Endometrial microvascular endothelial cells (primary cell): ENCODE results near the gene C3orf20. TPM values are rescaled to one million over a fixed set of nuclear protein-coding genes. Genes with fewer than 3 reads are reported as not detected.

Experiments
- in situ Hi-C: cut with HindIII; loops from 2 replicates; pipeline ENCODE4 v1.10.0; 2017; ENCODE audit warnings: low sequenced_read_pairs, low pct_unique_long_range_greater_than_20kb; ENCODE audit errors: inconsistent ontology term
- total RNA-seq: library from RNA; depleted of rRNA; stranded (reverse); fragments of >200 nt; gene quantifications from one replicate; pipeline ENCODE4 v1.2.3, GENCODE V29; 2015; ENCODE audit errors: inconsistent ontology term

Gene C3orf20
- total RNA-seq, 1 donor from 2014 or later = 0.28 TPM

DNA sequence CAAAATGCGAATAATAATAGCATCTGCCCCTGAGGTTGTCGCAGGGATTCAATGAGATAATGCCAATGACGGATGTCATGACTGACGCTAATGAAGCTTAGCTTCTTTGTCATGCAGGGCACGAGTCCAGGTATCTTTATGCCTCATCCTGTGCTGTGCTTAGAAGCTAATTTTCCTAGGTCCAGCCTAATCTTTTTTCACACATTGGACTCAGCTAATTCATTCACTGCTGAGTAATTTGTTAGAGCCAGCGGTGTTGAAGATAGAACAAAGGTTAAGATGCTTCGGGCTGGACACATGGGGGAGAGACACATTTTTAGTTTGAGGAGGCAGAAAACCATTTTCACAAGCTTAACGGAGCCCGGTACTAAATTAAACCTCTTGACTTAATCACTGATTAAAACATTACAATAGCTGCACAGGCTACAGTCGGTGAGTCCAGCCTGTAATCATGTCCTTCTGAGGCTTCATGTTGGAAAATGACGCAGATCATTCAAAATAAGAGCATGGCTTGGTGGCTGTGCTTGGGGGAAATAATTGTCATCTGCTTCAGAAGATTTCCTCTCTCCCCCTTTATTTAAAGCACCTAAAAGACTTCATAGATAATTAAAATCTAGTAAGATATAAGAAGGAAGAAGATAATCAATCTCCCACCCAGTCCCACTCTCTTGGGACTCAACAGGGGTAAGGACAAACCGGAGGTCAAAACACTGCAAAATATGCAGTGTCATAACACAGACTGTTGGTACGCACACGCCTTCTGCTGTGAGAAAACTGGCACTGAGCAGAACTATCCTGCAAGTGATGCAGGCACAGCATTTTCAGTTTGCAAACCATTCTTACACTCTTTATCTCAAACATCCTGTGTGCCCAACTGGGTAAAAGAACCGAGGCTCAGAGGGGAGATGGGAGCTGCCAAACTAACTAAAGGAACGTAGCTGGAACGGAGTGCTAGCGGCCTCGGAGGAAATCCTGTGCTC is 26.7 kb upstream of the C3orf20 start:
- in situ Hi-C loops = no loop called here

DNA sequence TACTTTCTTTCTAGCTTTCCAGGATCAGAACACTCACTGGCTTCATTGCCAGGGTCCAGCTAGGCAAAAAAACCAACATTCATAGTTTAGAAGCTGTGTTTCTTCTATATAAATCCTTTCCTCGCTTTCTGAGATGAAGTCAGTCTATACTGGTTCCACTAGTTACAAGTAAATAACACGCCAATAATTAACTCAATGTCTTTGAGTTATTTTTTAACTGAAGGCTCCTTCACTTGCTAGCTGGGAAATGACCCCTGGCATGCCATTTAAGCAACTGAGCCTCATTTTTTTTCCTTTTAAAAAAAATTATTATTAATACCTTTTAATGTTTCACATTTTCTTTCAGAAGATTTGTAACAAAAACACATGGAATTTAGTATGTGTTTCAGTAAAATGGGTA is 25.5 kb upstream of the C3orf20 start:
- in situ Hi-C loops = no loop called here

DNA sequence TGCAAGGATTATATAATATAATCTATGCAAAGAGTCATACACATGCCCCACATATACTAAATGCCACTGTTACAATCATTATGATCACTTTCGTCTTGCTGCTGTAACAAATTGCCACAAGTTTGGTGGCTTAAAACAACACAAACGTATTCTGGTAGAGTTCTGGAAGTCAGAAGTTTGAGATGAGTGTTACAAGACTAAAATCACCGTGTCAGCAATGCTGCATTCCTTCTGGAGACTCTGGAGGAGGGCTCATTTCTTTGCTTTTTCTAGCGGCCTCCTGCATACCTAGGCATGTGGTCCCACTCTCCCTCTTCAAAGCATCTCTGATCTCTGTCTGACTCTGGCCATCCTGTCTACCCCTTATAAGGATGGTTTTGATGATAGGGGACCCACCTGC is 24.7 kb upstream of the C3orf20 start:
- in situ Hi-C loops = loop anchor here (10.0 to 25.0 kb wide), 2 partner anchors 287 to 395 kb away; partner anchors contain the start of gene NR2C2

DNA sequence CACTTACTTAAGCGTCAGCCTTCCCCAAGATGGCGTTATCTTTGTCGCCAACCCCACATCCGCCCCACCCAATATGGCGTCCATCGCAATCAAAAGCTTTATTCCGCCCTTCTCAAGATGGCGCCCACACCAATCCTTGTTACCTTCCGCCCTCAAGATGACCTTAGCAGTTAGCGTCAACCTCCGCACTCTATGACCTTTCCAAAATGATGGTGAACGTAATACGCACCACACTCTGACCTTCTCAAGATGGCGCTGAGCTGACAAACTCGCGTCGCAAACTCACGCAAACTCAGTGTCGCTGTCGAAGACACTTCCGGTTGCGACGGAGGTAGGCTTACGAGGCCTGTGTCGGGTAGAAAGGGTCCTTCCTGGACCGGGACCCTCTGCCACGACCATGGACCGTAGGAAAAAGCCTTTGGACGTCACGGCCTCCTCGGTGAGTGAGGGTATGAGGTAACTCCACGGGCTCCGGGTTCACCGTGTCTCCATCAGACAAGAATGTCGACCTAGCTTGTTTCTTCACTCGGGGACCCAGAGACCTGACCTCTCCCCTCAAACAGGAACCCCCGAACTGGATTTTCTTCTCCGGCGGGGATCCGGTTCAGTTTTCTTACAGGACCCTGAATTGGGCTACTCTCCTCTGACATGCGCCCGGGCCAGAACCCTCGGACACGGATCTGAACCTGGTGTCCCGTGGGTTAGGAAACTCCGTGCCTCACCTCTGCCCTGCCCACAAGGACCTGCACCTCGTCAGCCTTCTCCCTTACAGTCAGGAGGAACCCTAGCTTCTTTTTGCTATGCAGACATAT is 23.3 kb upstream of the C3orf20 start, which contains the start of gene CCDC174:
CCDC174 (plus strand) TSS at position 323 of the 812 bp plus-strand sequence; CDS start at position 398, 75 bp downstream.
- in situ Hi-C loops = loop anchor here (10.0 to 25.0 kb wide), 2 partner anchors 286 to 393 kb away; partner anchors contain the start of gene NR2C2

DNA sequence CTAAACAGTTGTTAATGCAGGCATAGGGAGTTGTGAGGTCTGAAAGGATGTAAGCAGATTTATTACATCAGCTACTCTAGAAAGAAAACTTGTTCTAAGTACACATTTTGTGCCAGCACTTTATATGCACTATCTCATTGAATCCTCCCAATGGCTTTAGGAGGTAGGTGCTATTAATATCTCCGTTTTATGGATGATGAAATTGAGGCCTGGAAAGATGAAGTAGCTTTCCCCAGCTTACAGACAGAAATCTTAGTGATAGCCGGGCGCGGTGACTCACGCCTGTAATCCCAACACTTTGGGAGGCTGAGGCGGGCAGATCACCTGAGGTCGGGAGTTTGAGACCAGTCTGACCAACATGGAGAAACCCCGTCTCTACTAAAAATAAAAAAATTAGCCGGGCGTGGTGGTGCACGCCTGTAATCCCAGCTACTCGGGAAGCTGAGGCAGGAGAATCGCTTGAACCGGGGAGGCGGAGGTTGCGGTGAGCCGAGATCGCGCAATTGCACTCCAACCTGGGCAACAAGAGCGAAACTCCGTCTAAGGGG is 22.5 kb upstream of the C3orf20 start:
- in situ Hi-C loops = loop anchor here (10.0 to 25.0 kb wide), 2 partner anchors 285 to 392 kb away; partner anchors contain the start of gene NR2C2

DNA sequence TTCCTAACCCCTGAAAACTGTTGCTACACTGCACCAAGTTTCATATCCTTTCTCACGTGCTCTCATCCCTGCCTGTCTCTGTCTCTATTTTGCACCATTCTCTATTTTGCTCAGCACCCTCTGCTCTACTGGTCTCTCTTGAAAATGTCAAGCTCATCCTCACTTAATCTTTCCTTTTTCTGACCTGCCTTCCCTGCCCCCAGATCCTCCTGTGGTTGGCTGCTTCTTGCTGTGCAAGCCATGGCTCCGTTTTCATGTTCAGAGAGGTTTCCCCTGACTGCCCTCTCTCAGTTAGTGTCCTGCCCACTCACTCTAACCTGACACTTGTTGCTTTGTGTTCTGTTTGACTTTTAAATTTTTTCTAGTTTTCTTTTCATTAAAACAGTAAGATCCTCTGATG is 17.4 kb upstream of the C3orf20 start:
- in situ Hi-C loops = loop anchor here (10.0 to 25.0 kb wide), 2 partner anchors 280 to 387 kb away; partner anchors contain the start of gene NR2C2

DNA sequence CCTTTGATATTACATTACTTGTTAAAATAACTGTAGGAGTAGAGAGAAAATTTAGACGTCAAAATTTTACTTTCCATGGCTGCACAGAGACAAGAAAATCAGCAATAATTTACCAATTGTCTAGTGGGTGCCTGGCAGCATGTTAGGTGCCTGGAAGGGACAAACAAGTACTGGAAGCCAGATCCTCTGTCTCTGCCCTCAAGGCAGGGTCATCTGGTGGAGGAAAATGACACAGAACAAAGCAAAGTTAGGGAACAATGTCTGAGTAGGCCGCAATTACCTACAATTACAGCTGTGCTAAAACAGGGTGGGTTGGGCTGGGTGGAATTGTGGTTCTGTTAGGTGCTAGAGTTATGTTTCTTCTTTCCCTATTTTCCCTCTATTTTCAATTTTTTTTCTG is 16.0 kb upstream of the C3orf20 start:
- in situ Hi-C loops = loop anchor here (10.0 to 25.0 kb wide), 2 partner anchors 278 to 386 kb away; partner anchors contain the start of gene NR2C2

DNA sequence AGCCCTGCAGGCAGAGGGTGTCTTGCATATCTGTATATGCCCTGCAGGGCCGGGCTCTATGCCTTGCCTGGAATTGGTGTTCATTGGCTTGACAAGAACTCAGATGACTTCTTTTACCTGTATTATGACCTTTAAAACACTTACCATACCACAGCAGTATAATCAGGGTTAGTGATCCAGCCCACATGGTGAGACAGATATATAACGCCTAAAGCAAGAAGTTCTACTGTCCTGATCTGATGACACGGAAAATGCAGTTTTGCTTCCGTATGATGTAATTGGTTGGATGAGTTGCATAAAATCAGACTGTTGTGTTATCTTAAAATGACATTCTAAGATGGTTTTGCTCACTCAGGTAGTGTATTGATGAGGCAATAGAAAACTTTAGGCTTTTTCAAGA is 14.0 kb upstream of the C3orf20 start:
- in situ Hi-C loops = loop anchor here (25.0 kb wide), 1 partner anchor 276 kb away; the partner anchor contains the start of gene NR2C2

DNA sequence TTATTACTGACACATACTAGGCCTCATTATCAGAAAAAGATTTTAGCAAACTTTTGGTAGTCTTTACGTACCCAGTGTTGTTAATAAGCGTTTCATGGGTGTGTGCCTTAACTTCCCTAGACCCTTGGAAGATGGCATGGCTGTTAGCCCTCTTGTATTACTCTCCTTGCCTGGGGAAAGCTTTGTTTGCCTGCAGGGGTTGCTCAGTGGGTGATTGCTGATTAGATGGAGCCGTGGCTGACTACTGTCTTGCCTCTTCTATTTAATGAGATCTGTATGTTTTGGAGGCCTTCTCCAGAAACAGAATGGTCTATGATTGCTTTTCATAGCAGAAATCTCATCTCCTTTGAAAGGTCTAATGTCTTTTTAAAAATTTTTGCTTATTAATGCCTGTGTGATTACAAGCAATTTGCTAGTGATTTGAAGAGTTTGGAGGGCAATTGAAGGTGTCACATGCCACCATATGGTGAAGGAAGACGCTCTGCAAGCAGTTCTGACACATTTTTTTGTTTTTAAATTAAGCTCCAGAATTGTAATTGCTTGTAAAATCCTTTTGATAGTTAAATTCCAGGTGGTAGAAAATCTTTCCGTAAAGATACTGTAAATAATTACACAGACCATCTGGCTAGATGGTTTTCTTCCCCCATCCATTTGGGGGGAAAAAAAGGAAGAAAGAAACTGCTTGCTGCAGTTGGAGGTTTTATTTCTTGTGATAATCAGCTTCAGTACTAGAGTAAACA is 11.4 kb upstream of the C3orf20 start:
- in situ Hi-C loops = loop anchor here (25.0 kb wide), 1 partner anchor 274 kb away; the partner anchor contains the start of gene NR2C2

DNA sequence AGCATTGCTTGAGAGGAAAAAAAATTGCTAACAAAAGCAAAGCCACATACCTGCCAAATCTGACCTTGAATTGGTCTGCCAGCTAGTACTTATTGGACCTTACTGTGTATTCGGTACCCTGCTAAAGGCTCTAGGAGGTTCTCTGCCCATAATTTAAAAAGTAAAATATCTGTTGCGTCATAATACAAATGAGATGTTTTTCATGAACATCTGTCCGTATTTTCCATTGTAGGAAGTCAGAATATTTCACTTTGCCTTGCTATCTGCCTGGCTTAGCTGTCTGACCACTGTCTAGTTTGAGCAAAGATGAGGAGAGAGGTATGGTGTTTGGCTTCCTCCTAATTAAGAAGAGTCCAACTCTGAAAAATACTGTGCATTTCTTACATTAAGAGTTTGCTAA is 10.8 kb upstream of the C3orf20 start:
- in situ Hi-C loops = loop anchor here (25.0 kb wide), 1 partner anchor 273 kb away; the partner anchor contains the start of gene NR2C2

DNA sequence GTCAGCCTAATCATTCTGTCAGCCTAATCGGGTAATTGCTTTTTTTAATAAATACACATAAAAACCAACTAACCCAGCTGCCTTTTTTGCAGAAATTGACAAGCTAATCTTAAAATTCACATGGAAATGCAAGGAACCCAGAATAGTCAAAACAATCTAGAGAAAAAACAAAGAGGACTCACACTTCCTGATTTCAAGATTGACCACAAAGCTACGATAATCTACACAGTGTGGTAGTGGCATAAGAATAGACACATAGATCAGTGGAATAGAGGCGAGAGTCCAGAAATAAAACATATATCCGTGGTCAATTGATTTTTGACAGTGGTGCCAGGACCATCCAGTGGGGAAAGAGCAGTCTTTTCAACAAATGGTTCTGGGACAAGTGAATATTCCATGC is 2.4 kb upstream of the C3orf20 start:
- in situ Hi-C loops = loop anchor here (25.0 kb wide), 1 partner anchor 265 kb away; the partner anchor contains the start of gene NR2C2

DNA sequence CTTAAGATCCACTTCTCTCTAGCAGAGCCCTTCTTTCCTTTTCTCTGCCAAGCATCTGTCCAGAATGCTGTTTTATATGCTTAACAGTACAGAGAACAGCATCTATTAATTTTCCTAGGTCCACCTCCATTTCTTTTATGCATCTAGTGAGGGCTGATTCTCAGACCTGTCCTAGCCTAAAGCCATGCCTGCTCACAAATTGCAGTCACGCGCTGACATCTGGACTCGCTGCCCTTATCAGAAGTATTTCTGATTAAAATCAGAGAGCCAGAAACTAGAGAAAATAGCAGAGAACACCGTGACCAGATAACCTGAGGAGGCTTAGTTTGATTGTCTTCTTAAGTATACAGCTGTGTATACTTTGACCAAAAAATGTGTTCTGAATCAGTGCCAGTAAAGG is 1.9 kb downstream of the C3orf20 start:
- in situ Hi-C loops = no loop called here

DNA sequence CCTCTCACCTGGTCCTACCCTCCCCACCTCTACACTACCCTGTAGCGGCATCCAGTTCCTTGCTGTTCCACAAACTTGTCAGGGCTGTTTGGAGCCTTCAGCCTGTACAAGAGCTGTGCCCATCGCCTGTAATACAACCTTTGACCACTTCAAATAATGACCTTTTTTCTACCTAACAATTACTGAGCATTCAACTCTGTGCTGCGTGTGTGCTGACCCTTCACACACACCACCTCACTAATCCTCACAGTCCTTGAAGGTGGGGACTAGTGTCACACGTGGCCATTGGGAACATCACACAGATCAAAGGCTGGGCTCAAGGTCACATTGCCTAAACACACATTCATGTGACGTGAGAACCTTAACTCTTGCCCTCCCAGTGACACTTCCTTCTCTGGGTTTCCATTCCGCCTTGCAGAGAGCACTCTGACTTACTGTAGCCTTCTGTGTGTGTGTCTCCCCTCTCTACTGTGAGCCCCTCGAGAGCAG is 3.1 kb downstream of the C3orf20 start:
- in situ Hi-C loops = no loop called here

DNA sequence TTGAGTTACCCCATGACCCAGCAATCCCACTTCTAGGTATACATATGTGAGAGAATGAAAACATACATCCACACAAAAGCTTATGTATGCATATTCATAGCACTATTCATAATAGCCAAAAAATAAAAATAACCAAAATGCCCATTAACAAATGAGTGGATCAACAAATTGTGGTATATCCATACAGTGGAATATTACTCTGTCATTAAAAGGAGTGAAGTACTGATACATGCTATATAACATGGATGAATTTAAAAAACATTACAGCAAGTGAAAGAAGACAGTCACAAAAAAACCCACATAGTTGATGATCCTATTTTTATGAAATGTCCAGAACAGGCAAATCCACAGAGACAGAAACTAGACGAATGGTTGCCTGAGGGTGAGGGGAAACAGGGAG is 5.2 kb downstream of the C3orf20 start:
- in situ Hi-C loops = no loop called here

DNA sequence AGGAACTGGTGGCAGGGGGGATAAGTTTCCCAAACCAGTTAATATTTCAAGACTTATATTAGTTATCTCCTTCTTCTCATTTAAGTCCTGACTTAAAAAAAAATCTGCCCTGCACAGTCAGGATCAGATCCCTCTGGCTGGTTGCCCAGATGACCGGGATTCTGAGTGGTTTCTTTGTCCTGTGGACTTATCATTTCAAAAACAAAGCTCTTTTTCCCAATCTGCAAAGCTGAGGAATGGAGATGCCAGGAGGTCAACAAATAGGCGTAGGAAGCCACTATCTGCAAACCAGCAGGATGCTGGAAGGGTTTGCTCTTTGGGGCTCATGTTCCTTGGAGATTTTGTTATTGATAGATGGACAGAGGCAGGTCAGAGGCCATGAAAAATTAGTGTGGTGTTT is 5.8 kb downstream of the C3orf20 start:
- in situ Hi-C loops = no loop called here

DNA sequence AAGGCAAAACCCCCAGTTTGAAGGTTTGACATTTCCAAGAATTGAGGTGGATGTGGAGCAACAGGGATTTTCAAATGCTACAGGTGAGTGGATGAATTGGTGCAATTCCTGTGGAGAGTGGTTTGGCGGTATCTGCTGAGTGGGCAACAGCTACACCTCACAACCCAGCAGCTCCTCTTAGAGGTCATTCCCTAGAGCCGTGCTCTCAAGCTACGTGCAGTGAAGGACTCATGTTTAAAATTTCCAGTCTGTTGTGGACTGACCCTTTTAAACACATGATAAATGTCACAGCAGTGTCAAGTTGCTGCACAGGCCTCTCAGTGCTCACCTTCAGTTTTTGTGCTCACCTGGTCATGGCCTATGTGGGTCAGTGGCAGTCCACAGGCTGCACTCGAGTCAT is 9.5 kb downstream of the C3orf20 start:
- in situ Hi-C loops = no loop called here

DNA sequence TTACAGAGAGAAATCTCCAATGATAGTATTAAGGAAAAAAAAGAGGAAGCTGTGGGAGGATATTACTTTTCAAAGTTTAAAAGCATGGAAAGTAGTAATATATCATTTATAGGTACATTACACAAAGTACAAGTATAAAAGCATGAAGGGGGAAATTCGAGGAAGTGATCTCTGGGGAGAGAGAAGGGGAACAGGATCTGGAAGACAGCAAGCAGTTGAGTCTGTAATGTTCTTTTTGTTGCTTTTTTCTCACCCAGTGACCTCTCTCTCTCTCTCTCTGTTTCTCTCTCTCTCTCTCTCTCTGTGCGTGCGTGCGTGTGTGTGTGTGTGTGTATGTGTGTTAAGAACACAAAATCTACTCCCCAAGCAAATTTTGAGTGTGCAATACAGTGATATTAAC is 10.2 kb downstream of the C3orf20 start:
- in situ Hi-C loops = no loop called here

DNA sequence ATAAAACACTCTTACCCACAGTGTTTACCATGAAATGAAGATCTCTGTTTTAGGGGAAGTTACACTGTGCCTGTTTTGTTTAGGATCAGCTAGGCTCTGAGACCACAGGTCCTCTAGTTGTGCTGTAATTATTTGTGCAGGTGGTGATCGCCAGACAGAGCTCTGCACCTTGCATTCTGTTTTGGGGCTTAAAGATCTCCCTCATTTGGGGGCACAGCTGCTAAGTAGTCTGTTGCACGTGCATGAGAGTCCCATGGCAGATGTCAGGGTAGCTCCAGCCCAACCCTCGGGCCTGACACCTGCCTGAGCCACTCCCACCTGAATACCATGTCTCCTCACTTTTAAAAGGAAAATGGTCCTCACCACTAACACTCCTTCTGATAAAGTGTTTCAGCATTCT is 12.4 kb downstream of the C3orf20 start:
- in situ Hi-C loops = no loop called here
